Esophagus muscularis mucosa (tissue), 4 donors: Measurements from ENCODE around the gene SETX. TPM values are rescaled to one million over a fixed set of nuclear protein-coding genes. Genes with fewer than 3 reads are reported as not detected.

Source experiments
- DNase-seq: peaks from one replicate; pipeline ENCODE4 v3.0.0-alpha.2; 2017; ENCODE audit errors: extremely low spot score
- H3K27ac ChIP-seq, 4 donors: fragments of 200-600 bp; sonication (generic); replicated peaks in 1 of 4; 1 replicate in 3 of 4; 2 replicates in 1 of 4; pipeline ENCODE4 v1.5.1; 2016 to 2019; ENCODE audit warnings: mild to moderate bottlenecking in 1 of 4
- H3K27me3 ChIP-seq, 4 donors: fragments of 200-600 bp; sonication (generic); one replicate each; pipeline versions ENCODE4 v1.5.1 to v1.6.0; 2016 to 2019
- H3K36me3 ChIP-seq, 4 donors: fragments of 200-600 bp; sonication (generic); one replicate each; pipeline ENCODE4 v1.5.1; 2016 to 2019
- H3K4me1 ChIP-seq, 4 donors: fragments of 200-600 bp; sonication (generic); one replicate each; pipeline ENCODE4 v1.5.1; 2016 to 2019
- H3K4me3 ChIP-seq, 4 donors: fragments of 200-600 bp; sonication (generic); 1 replicate in 2 of 4; 2 replicates in 2 of 4; pipeline ENCODE4 v1.5.1; 2016 to 2019; ENCODE audit warnings: mild to moderate bottlenecking in 4 of 4, moderate library complexity in 1 of 4
- H3K9me3 ChIP-seq, 4 donors: fragments of 200-600 bp; sonication (generic); 1 replicate in 3 of 4; 2 replicates in 1 of 4; pipeline ENCODE4 v1.5.1; 2016 to 2019
- CTCF ChIP-seq, 3 experiments: fragments of 200-600 bp in 2 of 3; fragments of 450-650 bp in 1 of 3; sonication (generic) in 2 of 3; IDR thresholded peaks; one replicate each; pipeline ENCODE4 v1.5.1; 2017 to 2019; ENCODE audit warnings: antibody characterized with exemption in 3 of 3, mild to moderate bottlenecking in 2 of 3, moderate library complexity in 1 of 3
- EP300 ChIP-seq: sonication (generic); formaldehyde crosslinking; IDR thresholded peaks from one replicate; pipeline ENCODE4 v1.6.1; 2017; ENCODE audit warnings: antibody characterized with exemption
- POLR2A ChIP-seq: fragments of 450-650 bp; IDR thresholded peaks from one replicate; pipeline ENCODE4 v1.6.1; 2017; ENCODE audit warnings: antibody characterized with exemption, moderate library complexity, mild to moderate bottlenecking, low read depth
- POLR2AphosphoS5 ChIP-seq, 2 donors: sonication (generic); formaldehyde crosslinking; IDR thresholded peaks; one replicate each; pipeline ENCODE4 v1.6.1; 2017; ENCODE audit warnings: antibody characterized with exemption in 2 of 2
- WGBS: methylation state at CpG from one replicate; pipeline ENCODE4 v1.1.5; 2018; 5-methylcytosine and 5-hydroxymethylcytosine counted together
- intact Hi-C: fragments of 100-400 bp; cut with DNase I; formaldehyde crosslinking; loops from one replicate; pipeline ENCODE4 v1.15.1; 2023
- total RNA-seq, 4 donors: library from RNA; depleted of rRNA; stranded (reverse); fragments of >200 nt; gene quantifications; one replicate each; pipeline versions ENCODE4 v1.1.0 to v1.2.1, GENCODE V29; 2016

SETX gene
- total RNA-seq, 4 donors from 2014 or later: 44.1 to 46.9 (median 45.9) TPM

- H3K36me3 ChIP-seq: peaks cover 73 to 99% (median 87%) of the 10 kb centered on the region in 4 donors
- WGBS: 78% methylated on average over 5 of the region's 5 CpGs
- no peaks in the 10 kb centered on the region for H3K27me3 ChIP-seq
- peaks cover under 1 to 19% (median 15%) of the 10 kb centered on the region in 4 donors for H3K4me1 ChIP-seq
- H3K9me3 ChIP-seq: no peaks in the 10 kb centered on the region
- no peak overlapping the region for H3K27ac ChIP-seq
- no peak for DNase-seq
- intact Hi-C loops: loop anchor here (10.0 kb wide), 1 partner anchor 61 kb away; no protein-coding TSS in a partner anchor
- no peak for TF ChIP-seq CTCF (IDR thresholded peaks at IDR 0.05)
- no peak for TF ChIP-seq POLR2AphosphoS5 (IDR thresholded peaks at IDR 0.05)
- no peak for TF ChIP-seq POLR2A
- TF ChIP-seq EP300: no peak
- H3K4me3 ChIP-seq: no peak overlapping the region
Observed at GRCh38 chr9:132346177-132346576, 8.6 kb downstream of the SETX start.

DNA sequence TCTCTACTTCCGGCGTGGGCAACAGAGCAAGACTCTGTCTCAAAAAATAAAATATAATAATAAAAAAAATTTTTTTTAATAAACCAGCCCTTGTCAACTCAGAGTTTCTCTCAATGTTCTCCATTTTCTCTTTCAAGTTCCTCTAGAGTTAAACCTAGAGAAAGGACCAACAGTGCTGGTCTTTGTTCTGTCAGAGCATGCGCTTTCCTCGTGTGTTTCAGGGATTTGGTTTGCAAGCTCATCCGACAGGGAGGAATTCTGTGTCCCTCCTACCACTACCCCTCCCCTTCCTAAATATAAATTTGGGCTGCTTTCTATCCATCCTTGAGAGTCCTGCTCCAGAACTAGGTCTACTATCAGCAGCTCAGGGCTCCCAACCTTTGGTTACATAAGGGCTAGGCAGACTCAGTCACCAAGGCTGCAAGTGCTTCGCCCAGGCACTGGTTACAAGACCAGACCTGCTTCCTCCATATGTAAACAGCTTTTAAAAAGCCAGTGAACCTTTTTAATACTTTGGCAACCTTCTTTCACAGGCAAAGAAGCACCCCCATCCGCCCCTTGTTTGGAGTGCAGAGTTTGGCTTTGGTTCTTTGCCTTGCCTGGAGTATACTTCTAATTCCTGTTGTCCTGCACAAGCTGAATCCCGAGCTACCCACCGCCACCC is 13.5 kb downstream of the SETX start:
- DNase-seq: no peak
- Histone ChIP-seq H3K4me1 (no peaks in the 10 kb centered on the region), H3K36me3 (peaks cover 67 to 99% (median 95%) of the 10 kb centered on the region in 4 donors), H3K27me3 (no peaks in the 10 kb centered on the region), H3K4me3 (no peak overlapping the region), H3K27ac (no peak overlapping the region), H3K9me3 (no peaks in the 10 kb centered on the region)
- WGBS: 93% methylated on average over 9 of the region's 9 CpGs
- intact Hi-C loops: loop anchor here (10.0 kb wide), 1 partner anchor 57 kb away; no protein-coding TSS in a partner anchor
- TF ChIP-seq CTCF (IDR thresholded peaks at IDR 0.05) (no peak), POLR2AphosphoS5 (IDR thresholded peaks at IDR 0.05) (no peak), POLR2A (no peak), EP300 (no peak)

DNA sequence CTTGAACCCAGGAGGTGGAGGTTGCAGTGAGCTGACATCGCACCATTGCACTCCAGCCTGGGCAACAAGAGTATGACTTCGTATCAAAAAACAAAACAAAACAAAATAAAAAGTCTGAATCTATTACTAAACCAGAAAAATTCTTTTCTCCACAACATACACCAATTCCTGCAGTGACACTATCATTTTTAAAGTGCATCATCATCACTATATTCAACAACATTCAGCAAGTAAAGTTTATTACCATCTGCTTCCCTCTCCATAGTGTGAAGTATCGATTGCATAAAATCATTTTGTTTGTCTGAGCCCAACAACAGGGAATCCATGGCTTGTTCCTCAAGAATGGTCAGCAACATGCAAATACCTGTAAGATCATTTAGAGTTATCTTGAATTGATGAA is 20.4 kb downstream of the SETX start:
- no peak for DNase-seq
- TF ChIP-seq EP300: no peak
- no peak for TF ChIP-seq POLR2A
- no peak for TF ChIP-seq CTCF (IDR thresholded peaks at IDR 0.05)
- TF ChIP-seq POLR2AphosphoS5 (IDR thresholded peaks at IDR 0.05): no peak
- H3K9me3 ChIP-seq: no peaks in the 10 kb centered on the region
- intact Hi-C loops: no loop called here
- H3K4me3 ChIP-seq: no peak overlapping the region
- peaks cover 74 to 99% (median 94%) of the 10 kb centered on the region in 4 donors for H3K36me3 ChIP-seq
- H3K27me3 ChIP-seq: no peaks in the 10 kb centered on the region
- H3K4me1 ChIP-seq: no peaks in the 10 kb centered on the region
- 96% methylated on average over 3 of the region's 3 CpGs for WGBS
- no peak overlapping the region for H3K27ac ChIP-seq

DNA sequence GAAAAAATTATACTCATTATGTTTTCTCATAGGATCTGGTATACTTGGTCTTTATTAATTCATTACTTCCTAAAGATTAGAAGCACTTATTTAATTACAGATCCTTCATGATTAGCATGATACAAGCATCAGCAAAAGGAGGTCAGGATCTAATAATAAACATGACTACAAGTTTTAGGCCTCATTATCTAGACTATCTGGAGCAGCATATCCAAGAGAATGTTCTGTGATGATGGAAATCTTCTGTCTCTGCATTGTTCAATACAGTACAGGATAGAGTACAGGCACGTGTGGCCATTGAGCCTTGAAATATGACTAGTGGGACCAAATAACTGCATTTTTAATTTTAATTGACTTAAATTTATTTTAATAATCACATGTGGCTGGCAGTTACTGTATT is 21.2 kb downstream of the SETX start:
- Histone ChIP-seq H3K27ac (no peak overlapping the region), H3K36me3 (peaks cover 75 to 99% (median 94%) of the 10 kb centered on the region in 4 donors), H3K27me3 (no peaks in the 10 kb centered on the region), H3K9me3 (no peaks in the 10 kb centered on the region), H3K4me1 (no peaks in the 10 kb centered on the region), H3K4me3 (no peak overlapping the region)
- DNase-seq: no peak
- TF ChIP-seq POLR2A: no peak
- no peak for TF ChIP-seq CTCF (IDR thresholded peaks at IDR 0.05)
- no peak for TF ChIP-seq POLR2AphosphoS5 (IDR thresholded peaks at IDR 0.05)
- no peak for TF ChIP-seq EP300
- intact Hi-C loops: no loop called here
- 79% methylated on average over 1 of the region's 1 CpG for WGBS
